Sigmoid colon (tissue), 4 donors: ENCODE data around the gene LRP1B.

Experiments used
- EP300 ChIP-seq, 4 donors: sonication (generic); formaldehyde crosslinking; IDR thresholded peaks; one replicate each; pipeline ENCODE4 v1.6.1; 2017; ENCODE audit warnings: antibody characterized with exemption in 4 of 4
- POLR2A ChIP-seq, 2 donors: fragments of 450-650 bp; IDR thresholded peaks; one replicate each; pipeline ENCODE4 v1.6.1; 2016; ENCODE audit warnings: antibody characterized with exemption in 2 of 2, mild to moderate bottlenecking in 2 of 2, moderate library complexity in 2 of 2
- POLR2AphosphoS5 ChIP-seq, 4 donors: sonication (generic); formaldehyde crosslinking; IDR thresholded peaks; one replicate each; pipeline ENCODE4 v1.6.1; 2017; ENCODE audit warnings: antibody characterized with exemption in 4 of 4
- TF ChIP-seq, protein P1 (sequence below), 4 experiments: fragments of 450-650 bp in 3 of 4; fragments of 200-600 bp in 1 of 4; IDR thresholded peaks; one replicate each; pipeline ENCODE4 v1.5.1; 2016 to 2019; ENCODE audit warnings: antibody characterized with exemption in 4 of 4, mild to moderate bottlenecking in 3 of 4, moderate library complexity in 2 of 4

- TF ChIP-seq, protein P1, sequence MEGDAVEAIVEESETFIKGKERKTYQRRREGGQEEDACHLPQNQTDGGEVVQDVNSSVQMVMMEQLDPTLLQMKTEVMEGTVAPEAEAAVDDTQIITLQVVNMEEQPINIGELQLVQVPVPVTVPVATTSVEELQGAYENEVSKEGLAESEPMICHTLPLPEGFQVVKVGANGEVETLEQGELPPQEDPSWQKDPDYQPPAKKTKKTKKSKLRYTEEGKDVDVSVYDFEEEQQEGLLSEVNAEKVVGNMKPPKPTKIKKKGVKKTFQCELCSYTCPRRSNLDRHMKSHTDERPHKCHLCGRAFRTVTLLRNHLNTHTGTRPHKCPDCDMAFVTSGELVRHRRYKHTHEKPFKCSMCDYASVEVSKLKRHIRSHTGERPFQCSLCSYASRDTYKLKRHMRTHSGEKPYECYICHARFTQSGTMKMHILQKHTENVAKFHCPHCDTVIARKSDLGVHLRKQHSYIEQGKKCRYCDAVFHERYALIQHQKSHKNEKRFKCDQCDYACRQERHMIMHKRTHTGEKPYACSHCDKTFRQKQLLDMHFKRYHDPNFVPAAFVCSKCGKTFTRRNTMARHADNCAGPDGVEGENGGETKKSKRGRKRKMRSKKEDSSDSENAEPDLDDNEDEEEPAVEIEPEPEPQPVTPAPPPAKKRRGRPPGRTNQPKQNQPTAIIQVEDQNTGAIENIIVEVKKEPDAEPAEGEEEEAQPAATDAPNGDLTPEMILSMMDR (IDR thresholded peaks at IDR 0.05) = no peak
- no peak for TF ChIP-seq POLR2A (IDR thresholded peaks at IDR 0.05)
- TF ChIP-seq POLR2AphosphoS5 (IDR thresholded peaks at IDR 0.05) = no peak
- TF ChIP-seq EP300 (IDR thresholded peaks at IDR 0.05) = no peak
Observed at GRCh38 chr2:140496714-140497113, 1634.1 kb downstream of the LRP1B start.
